HUES6 (cell line): ENCODE measurements around the gene ARMC8.

Experiments
- H3K27ac ChIP-seq: 2 replicates; pipeline ENCODE4 v1.7.0; 2013; ENCODE audit warnings: low read depth, mild to moderate bottlenecking, low read length, inconsistent platforms
- H3K27me3 ChIP-seq: 2 replicates; pipeline ENCODE4 v1.6.1; 2013; ENCODE audit warnings: low read length; ENCODE audit not compliant: control insufficient read depth, insufficient read depth
- H3K36me3 ChIP-seq: 2 replicates; pipeline ENCODE4 v1.6.1; 2013; ENCODE audit warnings: low read length; ENCODE audit not compliant: control insufficient read depth, insufficient read depth
- H3K4me1 ChIP-seq: 2 replicates; pipeline ENCODE4 v1.6.1; 2013; ENCODE audit warnings: low read length; ENCODE audit not compliant: control insufficient read depth, insufficient read depth
- H3K4me3 ChIP-seq: 2 replicates; pipeline ENCODE4 v1.5.1; 2013; ENCODE audit warnings: low read depth, low read length
- H3K9ac ChIP-seq: one replicate; pipeline ENCODE4 v1.6.1; 2013; ENCODE audit warnings: mild to moderate bottlenecking, low read length
- H3K9me3 ChIP-seq: 2 replicates; pipeline ENCODE4 v1.6.1; 2013; ENCODE audit warnings: low read depth, low read length; ENCODE audit not compliant: control insufficient read depth, insufficient read depth

Gene ARMC8

GRCh38 chr3:138271189-138271794, 84.2 kb downstream of the ARMC8 start:
- Histone ChIP-seq H3K9me3 (no peaks in the 10 kb centered on the region), H3K27ac (no peak overlapping the region), H3K36me3 (peaks cover 59% of the 10 kb centered on the region), H3K27me3 (no peaks in the 10 kb centered on the region), H3K9ac (no peak overlapping the region), H3K4me1 (no peaks in the 10 kb centered on the region), H3K4me3 (no peak overlapping the region)

GRCh38 chr3:138281561-138281960, 94.5 kb downstream of the ARMC8 start:
- Histone ChIP-seq H3K9ac (no peak overlapping the region), H3K4me1 (no peaks in the 10 kb centered on the region), H3K4me3 (no peak overlapping the region), H3K27me3 (no peaks in the 10 kb centered on the region), H3K9me3 (no peaks in the 10 kb centered on the region), H3K27ac (no peak overlapping the region), H3K36me3 (peaks cover 30% of the 10 kb centered on the region)

- Histone ChIP-seq H3K9me3 (no peaks in the 10 kb centered on the region), H3K4me3 (no peak overlapping the region), H3K9ac (no peak overlapping the region), H3K4me1 (no peaks in the 10 kb centered on the region), H3K27me3 (no peaks in the 10 kb centered on the region), H3K36me3 (peaks cover 39% of the 10 kb centered on the region), H3K27ac (no peak overlapping the region)
Observed at GRCh38 chr3:138282836-138283235, 95.7 kb downstream of the ARMC8 start.

GRCh38 chr3:138284079-138284478, 97.0 kb downstream of the ARMC8 start:
- Histone ChIP-seq H3K36me3 (peaks cover 48% of the 10 kb centered on the region), H3K4me1 (no peaks in the 10 kb centered on the region), H3K9me3 (no peaks in the 10 kb centered on the region), H3K9ac (no peak overlapping the region), H3K27ac (no peak overlapping the region), H3K4me3 (no peak overlapping the region), H3K27me3 (no peaks in the 10 kb centered on the region)

GRCh38 chr3:138284957-138285477, 97.9 kb downstream of the ARMC8 start:
- Histone ChIP-seq H3K4me3 (no peak overlapping the region), H3K27ac (no peak overlapping the region), H3K36me3 (peaks cover 57% of the 10 kb centered on the region), H3K9me3 (no peaks in the 10 kb centered on the region), H3K9ac (no peak overlapping the region), H3K4me1 (no peaks in the 10 kb centered on the region), H3K27me3 (no peaks in the 10 kb centered on the region)

- H3K9ac ChIP-seq, result no peak overlapping the region
- no peaks in the 10 kb centered on the region for H3K27me3 ChIP-seq
- no peaks in the 10 kb centered on the region for H3K4me1 ChIP-seq
- H3K4me3 ChIP-seq, result no peak overlapping the region
- peaks cover 89% of the 10 kb centered on the region for H3K36me3 ChIP-seq
- H3K27ac ChIP-seq, result no peak overlapping the region
- no peaks in the 10 kb centered on the region for H3K9me3 ChIP-seq
Observed at GRCh38 chr3:138289260-138289659, 102.2 kb downstream of the ARMC8 start.

- H3K27ac ChIP-seq, result no peak overlapping the region
- no peak overlapping the region for H3K9ac ChIP-seq
- no peaks in the 10 kb centered on the region for H3K27me3 ChIP-seq
- H3K4me3 ChIP-seq, result no peak overlapping the region
- H3K36me3 ChIP-seq, result peaks cover 88% of the 10 kb centered on the region
- H3K9me3 ChIP-seq, result no peaks in the 10 kb centered on the region
- no peaks in the 10 kb centered on the region for H3K4me1 ChIP-seq
Observed at GRCh38 chr3:138289701-138290100, 102.6 kb downstream of the ARMC8 start.

GRCh38 chr3:138296639-138297038, 109.5 kb downstream of the ARMC8 start:
- Histone ChIP-seq H3K4me3 (no peak overlapping the region), H3K9ac (no peak overlapping the region), H3K36me3 (peaks cover 57% of the 10 kb centered on the region), H3K27me3 (no peaks in the 10 kb centered on the region), H3K4me1 (no peaks in the 10 kb centered on the region), H3K9me3 (no peaks in the 10 kb centered on the region), H3K27ac (no peak overlapping the region)

- no peaks in the 10 kb centered on the region for H3K9me3 ChIP-seq
- no peak overlapping the region for H3K9ac ChIP-seq
- H3K4me1 ChIP-seq, result no peaks in the 10 kb centered on the region
- no peak overlapping the region for H3K4me3 ChIP-seq
- no peaks in the 10 kb centered on the region for H3K27me3 ChIP-seq
- no peak overlapping the region for H3K27ac ChIP-seq
- peaks cover 55% of the 10 kb centered on the region for H3K36me3 ChIP-seq
Observed at GRCh38 chr3:138297059-138297607, 110.0 kb downstream of the ARMC8 start.

- H3K9me3 ChIP-seq, result no peaks in the 10 kb centered on the region
- no peak overlapping the region for H3K27ac ChIP-seq
- no peaks in the 10 kb centered on the region for H3K4me1 ChIP-seq
- H3K4me3 ChIP-seq, result no peak overlapping the region
- H3K36me3 ChIP-seq, result peaks cover 48% of the 10 kb centered on the region
- H3K9ac ChIP-seq, result no peak overlapping the region
- no peaks in the 10 kb centered on the region for H3K27me3 ChIP-seq
Observed at GRCh38 chr3:138297876-138298275, 110.8 kb downstream of the ARMC8 start.

- Histone ChIP-seq H3K27ac (no peak overlapping the region), H3K27me3 (no peaks in the 10 kb centered on the region), H3K4me1 (no peaks in the 10 kb centered on the region), H3K9ac (no peak overlapping the region), H3K4me3 (no peak overlapping the region), H3K9me3 (no peaks in the 10 kb centered on the region), H3K36me3 (peaks cover 25% of the 10 kb centered on the region)
Observed at GRCh38 chr3:138300647-138301046, 113.5 kb downstream of the ARMC8 start.
